MM.1S (cell line): ENCODE results near the gene PRCC.

Experiments
- EZH2 ChIP-seq: fragments of 300-600 bp; sonication (generic); optimal IDR thresholded peaks from 2 replicates; pipeline ENCODE3; 2017; ENCODE audit warnings: low read depth, mild to moderate bottlenecking, antibody characterized with exemption, low read length, mixed read lengths
- EZH2phosphoT487 ChIP-seq: fragments of 300-600 bp; sonication (generic); IDR thresholded peaks from 2 replicates; pipeline ENCODE4 v1.6.1; 2018; ENCODE audit warnings: antibody characterized with exemption, low read length
- TF ChIP-seq, protein P1 (sequence below): fragments of 300-600 bp; sonication (generic); IDR thresholded peaks from 2 replicates; pipeline ENCODE4 v1.5.1; 2016; ENCODE audit warnings: antibody characterized with exemption, low read length, mixed read lengths

DNA sequence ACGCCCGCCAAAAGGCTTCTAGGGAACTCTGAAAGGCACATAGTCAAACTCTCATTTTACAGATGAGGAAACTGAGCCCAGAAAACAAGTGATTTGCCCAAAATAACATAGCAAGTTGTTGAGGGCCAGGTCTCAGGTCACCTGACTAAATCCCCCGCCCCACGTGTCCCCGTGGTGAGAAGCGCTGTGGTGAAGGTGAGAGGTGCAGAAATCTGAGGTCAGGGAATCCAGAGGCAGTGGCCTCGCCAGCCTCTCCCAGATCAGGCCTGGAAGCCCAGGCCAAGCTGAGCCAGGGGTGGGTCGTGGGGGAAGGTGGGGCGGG is 21.0 kb upstream of the PRCC start:
- TF ChIP-seq, protein P1, sequence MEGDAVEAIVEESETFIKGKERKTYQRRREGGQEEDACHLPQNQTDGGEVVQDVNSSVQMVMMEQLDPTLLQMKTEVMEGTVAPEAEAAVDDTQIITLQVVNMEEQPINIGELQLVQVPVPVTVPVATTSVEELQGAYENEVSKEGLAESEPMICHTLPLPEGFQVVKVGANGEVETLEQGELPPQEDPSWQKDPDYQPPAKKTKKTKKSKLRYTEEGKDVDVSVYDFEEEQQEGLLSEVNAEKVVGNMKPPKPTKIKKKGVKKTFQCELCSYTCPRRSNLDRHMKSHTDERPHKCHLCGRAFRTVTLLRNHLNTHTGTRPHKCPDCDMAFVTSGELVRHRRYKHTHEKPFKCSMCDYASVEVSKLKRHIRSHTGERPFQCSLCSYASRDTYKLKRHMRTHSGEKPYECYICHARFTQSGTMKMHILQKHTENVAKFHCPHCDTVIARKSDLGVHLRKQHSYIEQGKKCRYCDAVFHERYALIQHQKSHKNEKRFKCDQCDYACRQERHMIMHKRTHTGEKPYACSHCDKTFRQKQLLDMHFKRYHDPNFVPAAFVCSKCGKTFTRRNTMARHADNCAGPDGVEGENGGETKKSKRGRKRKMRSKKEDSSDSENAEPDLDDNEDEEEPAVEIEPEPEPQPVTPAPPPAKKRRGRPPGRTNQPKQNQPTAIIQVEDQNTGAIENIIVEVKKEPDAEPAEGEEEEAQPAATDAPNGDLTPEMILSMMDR: no peak
- no peak for TF ChIP-seq EZH2phosphoT487
- TF ChIP-seq EZH2: no peak
